ENCODE measurements around the gene TPMT.
"Not testable (repeated sequence)": the region's sequence is repeated elsewhere in the genome, so short reads cannot be mapped to it uniquely, and the experiment has no call there.

TPMT gene

DNA sequence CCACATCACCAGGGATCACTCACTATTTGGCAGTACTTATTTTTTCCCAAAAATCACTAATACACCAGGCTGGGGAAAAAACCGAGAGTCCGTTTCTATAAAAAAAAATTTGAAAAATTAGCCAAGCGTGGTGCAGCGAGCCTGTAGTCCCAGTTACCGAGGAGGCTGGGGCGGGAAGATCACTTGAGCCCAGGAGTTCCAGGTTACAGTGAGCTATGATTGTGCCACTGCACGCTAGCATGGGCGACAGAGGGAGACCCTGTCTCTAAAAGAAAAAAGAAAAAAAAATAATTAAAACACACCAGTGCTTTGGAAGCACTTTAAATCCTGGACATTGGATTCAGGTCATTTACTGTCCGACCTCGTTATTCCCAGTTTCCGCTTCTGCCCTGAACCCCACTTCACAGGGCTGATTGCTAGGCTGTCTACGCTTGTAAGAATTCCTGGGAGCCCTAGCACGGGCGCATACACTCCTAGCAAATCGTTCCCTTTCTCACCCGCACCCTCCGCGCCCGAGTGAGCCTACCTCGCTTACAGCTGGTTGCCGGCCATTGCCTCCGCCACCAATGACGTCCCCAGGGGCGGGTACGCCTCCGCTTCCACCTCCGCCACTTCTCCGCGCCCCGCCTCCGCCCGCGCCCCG, at the start of gene TPMT:
TSS of gene TPMT (minus strand) at position 571 of the 643 bp plus-strand sequence. CDS start 5,950 bp downstream, outside the sequence.
- DNase-seq = peak; percentile 73

DNA sequence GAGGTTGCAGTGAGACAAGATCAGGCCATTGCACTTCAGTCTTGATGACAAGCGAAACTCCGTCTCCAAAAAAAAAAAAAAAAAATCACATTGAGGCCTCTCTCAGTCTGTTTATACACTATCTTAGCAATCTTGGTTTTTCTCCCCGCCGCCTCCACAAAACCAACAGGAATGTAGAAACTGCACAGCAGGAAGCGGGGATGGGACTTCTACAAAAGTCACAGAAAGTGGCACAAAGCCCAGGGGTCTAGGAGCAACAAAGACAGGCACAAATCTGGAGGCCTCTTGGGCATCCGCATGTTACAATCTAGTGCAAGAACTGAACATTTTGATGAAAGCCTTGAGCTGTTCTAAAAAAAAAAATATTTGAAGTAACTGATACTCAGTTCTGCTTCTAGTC, 48.9 kb upstream of the TPMT start:
- DNase-seq = no peak

DNA sequence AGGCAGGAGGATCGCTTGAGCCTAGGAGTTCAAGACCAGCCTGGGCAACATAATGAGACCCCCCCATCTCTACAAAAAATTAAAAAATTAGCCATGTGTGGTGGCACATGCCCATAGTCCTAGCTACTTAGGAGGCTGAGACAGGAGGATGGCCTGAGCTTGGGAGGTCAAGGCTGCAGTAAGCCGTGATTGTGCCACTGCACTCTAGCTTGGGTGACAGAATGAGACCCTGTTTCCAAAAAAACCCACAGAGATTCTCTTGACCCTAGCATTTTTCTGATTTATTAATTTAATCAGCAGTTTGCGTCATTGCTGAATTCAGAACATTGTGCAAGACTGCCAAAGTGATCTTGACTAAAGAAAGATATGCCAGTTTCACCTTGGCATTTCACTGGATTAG, 37.1 kb upstream of the TPMT start:
- DNase-seq = no peak

DNA sequence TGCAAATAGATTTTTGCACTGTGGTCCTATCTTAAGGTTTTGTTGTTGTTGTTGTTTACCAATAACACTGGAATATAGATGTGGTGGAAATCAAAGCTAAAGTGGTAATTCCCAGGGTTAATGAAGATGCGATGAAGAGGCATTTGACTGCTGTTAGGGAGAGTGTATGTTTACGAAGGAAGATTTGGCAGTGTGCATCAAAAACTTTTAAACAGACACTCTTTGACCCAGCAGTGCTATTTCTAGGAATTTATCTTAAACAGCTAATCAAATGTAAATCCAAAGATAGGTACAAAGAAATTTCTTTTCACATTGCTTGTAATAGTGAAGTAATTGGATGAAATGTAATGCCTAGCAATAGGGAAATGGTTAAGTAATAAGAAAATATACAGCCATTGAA, 34.3 kb upstream of the TPMT start:
- no peak for DNase-seq

DNA sequence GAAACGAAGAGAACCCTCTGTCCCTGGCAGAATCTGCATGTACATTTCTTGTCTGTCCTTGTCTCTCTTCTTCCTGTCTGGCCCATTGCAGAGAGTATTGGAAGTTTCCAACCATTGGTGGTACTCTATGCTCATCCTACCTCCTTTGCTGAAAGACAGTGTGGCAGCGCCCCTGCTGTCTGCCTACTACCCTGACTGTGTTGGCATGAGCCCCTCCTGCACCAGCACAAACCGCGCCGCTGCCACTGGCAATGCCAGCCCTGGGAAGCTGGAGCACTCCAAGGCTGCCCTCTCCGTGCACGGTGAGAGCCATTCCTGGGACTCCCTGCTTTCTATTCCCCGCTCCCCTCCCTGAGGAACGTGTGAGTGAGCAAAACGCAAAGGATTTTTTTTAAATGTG, 32.8 kb upstream of the TPMT start:
- DNase-seq = no peak

DNA sequence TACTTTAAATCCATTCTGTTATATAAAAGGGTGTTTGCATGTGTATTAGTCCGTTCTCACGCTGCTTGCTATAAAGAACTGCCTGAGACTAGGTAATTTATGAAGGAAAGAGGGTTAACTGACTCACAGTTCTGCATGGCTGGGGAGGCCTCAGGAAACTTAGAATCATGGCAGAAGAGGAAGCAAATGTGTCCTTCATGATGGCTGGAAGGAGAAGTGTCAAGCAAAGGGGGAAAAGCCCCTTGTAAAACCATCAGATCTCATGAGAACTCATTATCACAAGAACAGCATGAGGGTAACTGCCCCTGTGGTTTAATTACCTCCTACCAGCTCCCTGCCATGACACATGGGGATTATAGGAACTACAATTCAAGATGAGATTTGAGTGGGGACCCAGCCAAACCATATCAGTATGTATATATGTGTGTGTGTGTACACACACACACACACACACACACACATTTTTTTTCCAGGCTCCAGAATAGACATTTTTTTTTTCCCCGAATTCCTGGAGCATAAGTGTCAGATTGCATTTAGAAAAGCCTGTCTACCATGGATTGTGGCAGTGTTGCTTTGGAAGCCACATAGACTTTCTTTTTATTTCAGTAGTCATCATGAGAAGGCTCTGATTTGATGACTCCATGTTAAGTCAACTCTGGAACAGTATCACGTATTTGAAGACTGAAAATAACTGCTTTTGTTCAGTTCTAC, 31.8 kb upstream of the TPMT start:
- DNase-seq = no peak

DNA sequence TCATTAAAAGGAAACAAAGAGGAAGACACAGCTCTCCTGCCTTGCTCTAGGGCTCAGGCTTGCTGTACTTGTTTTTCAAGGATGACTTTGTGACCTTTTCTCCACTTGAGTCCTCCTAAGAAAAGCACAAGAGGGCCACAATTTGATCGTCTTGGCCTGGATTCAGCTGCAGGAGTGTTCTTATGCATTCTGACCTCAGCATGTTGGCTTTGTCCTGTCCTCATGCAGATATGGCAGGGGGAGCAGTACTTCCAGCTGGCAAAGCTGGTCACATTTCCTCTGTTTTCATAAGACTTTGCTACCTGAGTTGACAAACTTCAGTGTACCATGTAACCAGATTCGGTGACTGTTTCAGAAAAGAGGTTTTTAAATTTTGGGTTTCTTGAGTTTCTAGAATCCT, 31.2 kb upstream of the TPMT start:
- no peak for DNase-seq

DNA sequence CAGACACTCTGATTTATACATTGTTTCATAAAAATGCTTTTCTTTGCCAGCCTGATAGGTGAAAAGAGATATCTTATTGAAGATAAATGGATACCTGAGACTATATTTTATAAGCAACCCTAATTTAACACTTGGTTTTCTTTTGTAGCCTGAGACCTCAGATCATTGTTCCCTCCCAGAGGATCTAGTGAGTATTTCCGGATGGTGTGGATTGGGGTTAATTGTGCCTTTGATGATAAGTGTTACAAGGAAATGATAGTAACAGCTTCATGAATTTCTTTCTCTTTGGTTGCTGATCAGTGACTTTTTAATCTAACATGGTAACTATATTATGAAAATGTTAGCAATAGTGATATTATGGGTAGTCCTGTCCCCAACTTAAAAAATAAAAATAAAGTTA, 30.7 kb upstream of the TPMT start:
- no peak for DNase-seq

DNA sequence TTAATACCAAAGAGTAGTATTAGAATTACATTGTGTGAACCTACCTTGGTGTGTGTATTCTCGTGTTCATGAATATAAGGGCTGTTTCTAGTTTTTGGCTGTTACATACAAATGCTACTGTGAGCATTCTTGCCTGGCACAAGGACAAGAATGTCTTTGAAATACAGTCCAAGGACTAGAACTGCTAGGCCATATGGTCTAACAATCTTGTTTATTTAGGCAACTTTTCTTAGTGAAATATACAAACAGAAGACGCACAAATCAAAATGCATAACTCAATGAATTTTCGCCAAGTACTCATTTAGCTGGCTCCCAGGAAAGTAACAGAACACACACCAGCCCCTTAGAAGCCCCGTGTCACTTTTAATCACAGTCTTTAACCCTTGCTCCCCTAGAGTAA, 28.9 kb upstream of the TPMT start:
- DNase-seq = no peak

DNA sequence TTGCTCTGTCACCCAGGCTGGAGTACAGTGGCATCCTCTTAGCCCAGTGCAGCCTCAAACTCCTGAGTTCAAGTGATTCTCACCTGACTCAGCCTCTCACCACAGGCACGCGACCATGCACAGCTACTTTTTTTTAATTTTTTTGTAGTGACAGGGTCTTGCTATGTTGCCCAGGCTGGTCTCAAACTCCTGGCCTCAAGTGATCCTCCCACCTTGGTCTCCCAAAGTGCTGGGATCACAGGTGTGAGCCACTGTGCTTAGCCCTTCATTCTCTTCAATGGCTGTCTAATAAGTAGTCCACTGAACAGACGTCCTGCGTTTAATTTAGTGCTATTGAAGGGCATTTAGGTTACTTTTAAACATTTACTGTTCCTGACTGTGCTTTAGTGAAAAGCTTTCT, 27.7 kb upstream of the TPMT start:
- no peak for DNase-seq

DNA sequence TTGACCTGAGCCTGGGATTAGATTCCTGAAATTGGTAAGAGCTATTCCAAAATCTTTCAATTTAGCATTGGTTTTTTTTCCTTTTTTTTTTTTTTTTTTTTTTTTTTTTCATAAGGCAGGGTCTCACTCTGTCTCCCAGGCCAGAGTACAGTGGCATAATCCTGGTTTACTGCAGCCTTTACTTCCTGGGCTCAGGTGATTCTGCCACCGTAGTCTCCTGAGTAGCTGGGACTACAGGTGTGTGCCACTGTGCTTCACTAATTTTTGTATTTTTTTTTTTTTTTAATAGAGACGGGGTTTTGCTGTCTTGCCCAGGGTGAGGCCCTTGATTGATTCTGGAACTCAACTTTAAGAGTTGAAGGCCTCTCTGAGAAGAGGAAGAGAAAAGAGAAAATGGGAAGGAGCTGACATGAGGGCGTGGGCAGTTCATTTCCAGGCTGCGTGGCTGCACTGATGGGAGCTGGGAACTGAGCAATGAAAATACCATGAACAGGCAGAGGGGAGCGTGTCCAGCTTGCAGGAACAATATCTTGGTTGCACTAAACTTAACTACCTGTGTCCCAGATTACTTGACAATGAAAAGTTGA, 25.0 kb upstream of the TPMT start:
- DNase-seq = no peak

DNA sequence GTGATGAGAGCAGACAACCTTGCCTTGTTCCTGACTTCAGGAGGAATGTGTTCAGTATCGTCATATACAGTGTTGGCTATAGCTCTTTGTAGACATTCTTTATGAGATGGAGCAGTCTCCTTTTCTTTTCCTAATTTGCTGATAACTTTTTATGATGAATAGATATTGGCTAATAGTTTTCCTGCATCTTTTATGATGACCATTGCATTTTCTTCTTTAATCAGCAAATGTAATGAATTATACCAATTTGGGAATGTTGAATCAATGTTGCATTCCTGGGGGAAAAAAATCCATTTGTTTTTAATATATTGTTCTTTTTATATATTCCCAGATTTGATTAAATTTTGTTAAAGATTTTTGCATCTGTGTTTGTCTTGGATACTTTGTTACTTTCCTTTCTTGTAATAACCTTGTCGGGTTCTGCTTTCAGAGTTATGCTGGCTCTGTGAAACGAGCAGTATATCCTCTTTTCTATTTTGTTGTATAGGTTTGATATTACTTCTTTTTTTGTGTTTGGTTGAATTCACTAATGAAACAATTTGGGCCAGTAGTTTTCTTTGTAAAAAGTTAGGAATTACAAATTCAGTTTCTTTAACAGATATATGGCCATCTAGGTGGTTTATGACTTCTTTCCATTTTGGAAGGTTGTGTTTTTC, 24.2 kb upstream of the TPMT start:
- DNase-seq = no peak

DNA sequence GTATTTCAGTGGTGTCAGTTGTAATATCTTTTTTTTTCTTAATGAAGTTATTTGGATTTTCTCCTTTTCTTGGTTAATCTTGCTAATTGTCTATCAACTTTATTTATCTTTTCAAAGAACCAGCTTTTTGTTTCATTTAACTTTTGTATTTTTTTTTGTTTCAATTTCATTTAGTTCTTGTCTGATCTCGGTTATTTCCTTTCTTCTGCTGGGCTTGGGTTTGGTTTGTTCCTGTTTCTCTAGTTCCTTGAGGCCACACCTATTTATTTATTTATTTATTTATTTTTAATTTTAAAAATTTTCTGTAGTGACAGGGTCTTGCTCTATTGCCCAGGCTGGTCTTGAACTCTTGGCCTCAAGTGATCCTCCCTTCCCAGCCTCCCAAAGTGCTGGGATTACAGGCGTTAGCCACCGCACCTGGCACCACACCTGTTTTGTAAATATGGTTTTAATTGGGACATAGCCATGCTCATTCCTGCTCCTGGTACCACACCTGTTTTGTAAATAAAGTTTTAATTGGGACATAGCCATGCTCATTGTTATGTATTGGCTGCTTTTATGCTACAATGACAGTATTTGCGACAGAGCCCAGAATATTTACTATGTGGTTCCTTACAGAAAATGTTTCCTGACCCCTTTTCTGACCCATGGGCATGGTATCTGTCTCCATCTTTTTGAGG, 22.5 kb upstream of the TPMT start:
- no peak for DNase-seq

DNA sequence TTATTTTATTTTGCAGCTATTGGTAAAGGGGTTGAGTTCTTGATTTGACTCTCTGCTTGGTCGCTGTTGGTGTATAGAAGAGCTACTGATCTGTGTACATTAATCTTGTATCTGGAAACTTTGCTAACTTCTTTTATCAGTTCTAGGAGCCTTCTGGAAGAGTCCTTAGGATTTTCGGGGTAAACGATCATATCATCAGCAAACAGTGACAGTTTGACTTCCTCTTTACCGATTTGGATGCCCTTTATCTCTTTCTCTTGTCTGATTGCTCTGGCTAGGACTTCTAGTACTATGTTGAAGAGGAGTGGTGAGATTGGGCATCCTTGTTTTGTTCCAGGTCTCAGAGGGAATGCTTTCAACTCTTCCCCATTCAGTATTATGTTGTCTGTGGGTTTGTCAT, 21.3 kb upstream of the TPMT start:
- DNase-seq = not testable (repeated sequence)

DNA sequence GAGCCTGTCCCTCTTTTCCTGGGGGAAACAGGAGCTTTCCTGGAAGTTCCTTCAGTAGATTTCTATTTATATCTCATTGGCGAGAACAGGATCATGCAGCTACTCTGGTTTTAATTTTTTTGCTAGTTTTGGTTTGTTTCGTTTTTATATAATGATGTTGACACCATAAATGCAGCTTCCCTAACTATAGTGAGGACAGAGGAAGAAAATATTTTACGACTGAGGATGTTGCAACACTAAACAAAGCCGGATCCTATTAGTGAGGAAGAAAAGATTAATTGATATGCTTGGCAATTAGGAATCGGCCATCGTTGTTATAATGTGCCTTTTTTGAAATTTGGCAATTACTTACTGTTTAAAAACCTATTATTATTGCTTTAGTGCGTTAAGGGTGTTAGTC, 17.0 kb upstream of the TPMT start:
- DNase-seq = no peak

DNA sequence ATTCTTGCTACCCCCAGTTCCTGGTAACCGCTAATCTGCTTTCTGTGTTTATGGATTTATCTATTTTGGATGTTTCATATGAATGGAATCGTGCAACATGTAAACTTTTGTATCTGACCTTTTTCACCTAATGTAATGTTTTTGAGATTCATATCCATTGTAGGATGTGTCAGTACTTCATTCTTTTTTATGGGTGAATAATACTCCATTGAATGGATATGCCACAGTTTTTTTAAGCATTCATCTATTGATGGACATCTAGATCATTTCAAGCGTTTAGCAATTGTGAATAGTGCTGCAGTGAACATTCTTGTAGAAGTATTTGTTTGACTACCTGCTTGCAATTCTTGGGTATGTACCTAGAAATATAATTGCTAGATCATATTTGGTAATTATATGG, 13.4 kb upstream of the TPMT start:
- DNase-seq = no peak

DNA sequence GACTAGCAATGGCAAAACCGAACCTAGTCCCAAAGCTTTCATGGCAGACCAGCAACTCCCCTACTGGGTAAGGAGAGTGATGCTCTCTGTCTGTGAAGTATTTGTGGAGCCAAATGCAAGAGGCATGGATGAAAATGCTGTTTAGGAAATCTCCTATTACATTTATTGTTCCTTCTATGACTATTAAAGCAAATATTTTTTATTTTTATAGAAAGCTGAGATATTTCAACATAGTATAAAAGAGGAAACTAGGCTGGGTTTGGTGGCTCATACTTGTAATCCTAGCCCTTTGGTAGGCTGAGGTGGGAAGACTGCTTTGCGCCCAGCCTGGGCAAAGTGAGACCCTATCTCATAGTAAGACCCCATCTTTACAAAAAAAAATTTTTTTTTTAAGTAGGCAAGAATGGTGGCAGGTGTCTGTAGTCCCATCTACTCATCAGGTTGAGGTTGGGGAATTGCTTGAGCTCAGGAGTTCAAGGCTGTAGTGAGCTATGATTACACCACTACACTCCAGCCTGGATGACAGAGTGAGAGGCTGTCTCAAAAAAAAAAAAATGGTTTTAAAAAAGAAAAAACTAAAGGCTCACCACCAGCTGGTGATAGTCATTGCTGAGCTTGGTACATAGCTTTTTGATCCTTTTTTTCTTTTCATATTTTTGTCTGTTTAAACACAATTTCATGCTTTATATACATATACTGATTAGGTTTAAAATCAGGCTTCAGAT, 11.6 kb upstream of the TPMT start:
- no peak for DNase-seq

DNA sequence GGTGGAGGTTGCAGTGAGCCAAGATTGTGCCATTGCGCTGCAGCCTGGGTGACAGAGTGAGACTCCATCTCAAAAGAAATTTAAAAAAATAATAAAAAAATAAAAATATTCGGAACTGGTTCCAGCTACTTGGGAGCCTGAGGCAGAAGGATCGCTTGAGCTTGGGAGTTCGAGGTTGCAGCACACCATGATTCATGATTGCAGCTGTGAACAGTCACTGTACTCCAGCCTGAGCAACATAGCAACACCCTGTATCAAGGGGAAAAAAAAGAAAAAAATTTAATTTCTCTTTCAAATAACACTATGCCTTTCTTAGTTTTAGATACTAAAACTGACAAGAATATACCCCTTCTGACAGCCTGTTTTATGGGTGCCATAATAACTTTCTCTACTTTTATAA, 10.9 kb upstream of the TPMT start:
- DNase-seq = no peak

DNA sequence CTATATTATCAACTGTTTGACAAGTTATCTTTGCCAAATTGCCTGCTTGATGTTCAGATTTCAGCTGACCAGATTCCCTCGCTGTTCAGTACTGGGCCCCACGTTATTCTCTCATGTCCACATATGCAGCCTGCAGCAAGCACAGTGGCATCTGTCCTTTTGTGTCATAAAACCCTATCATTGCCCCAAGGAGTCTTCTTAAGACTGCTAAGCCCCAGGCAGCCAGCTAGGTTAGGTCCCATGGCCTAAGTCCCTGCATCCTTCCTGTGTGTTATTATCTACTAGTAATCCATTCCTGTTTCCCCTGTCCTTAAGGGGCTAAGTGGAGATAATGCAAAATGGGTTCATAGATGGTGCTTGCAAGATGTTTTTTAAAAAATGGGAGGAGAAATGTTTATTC, 7.5 kb upstream of the TPMT start:
- no peak for DNase-seq

DNA sequence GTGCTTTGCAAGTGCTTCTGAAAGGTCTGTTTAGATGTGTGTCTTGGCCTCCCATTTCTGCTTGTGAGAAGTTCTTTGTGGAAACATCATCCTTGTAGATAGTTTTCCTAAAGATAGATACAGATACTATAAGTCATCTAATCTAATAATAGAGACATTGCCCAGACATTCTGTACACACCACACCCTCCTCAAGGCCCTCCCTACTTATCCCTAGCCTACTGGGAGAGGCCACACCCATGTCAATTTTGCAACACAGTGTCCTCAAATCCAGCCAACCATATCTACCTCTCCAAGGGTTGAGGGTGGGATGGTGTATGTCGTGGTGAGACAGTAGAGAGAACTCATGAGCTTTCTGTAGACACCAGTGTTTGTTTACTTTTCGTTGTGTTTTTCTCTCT, 6.6 kb upstream of the TPMT start:
- no peak for DNase-seq

DNA sequence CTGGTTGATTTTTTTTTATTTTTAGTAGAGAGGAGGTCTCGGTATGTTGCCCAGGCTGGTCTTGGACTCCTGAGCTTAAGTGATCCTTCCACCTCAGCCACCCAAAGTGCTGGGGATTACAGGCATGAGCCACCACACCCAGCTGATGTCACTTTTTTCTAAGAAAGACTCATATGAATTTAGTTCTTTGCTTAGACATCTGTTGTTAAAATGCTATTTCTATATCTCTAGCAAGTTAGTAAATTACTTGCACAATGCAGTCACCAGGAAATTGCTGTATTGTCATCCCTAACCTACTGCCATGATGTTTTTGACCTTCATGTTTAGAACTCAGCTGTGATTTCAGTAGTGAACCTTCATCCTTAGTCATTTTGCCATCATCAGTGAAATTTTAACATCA, 6.0 kb upstream of the TPMT start:
- no peak for DNase-seq

DNA sequence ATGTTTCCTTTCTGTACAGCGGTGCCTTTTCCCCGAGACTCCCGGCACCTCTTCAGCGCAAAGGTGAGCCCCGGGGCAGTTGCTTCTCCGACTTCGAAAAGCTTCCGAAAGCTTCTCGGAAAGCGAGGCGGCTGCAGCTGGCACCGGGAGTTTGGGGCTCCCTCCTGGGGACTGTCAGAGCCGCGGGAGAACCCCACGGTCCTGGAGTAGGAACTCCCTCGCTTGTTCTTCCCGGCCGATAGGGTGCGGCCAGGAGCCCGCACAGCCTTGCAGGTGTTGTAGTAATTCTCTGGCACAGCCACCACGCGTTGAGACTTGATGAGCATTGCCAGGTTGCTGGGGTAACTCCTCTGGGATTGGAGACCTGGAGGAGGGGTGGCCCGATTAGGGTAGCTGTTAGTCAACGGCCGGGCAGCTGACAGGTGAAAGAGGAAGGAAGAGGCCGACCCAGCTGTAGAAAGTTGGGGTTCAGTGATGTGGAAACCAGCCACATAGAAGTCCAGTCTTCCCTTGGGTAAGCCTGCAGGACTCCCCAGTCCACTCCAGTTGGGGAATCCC, 1.1 kb upstream of the TPMT start:
- DNase-seq = peak; percentile 26

Measured in NCI-H1417 treated with DMSO at 0.1 percent for 48 hours (cell line).